ENCODE measurements around the gene BRD1. TPM values are rescaled to one million over a fixed set of nuclear protein-coding genes. Genes with fewer than 3 reads are reported as not detected.

The BRD1 gene
- total and polyA plus RNA-seq, 7 donors: 12.6 to 52.6 (median 31.1) TPM

GRCh38 chr22:49790912-49791311 is 36.8 kb downstream of the BRD1 start:
- TF ChIP-seq POLR2AphosphoS5 (IDR thresholded peaks at IDR 0.05): no peak
- TF ChIP-seq EP300 (IDR thresholded peaks at IDR 0.05): no peak
- no peak for TF ChIP-seq CTCF (IDR thresholded peaks at IDR 0.05)
- no peak for TF ChIP-seq POLR2A (IDR thresholded peaks at IDR 0.05)
- Histone ChIP-seq H3K27ac (peak overlapping the region in 3 of 4 donors; percentile 78 to 83 (median 80)), H3K4me3 (no peak overlapping the region), H3K27me3 (no peaks in the 10 kb centered on the region), H3K9me3 (no peaks in the 10 kb centered on the region), H3K4me1 (peaks cover 0 to 87% (median 76%) of the 10 kb centered on the region in 4 donors), H3K36me3 (peaks cover 5 to 63% (median 26%) of the 10 kb centered on the region in 4 donors)
- intact Hi-C loops (cut with DNase I): loop anchor here (5.0 to 10.0 kb wide), 2 partner anchors 36 to 124 kb away; partner anchors contain the start of genes ALG12, BRD1 and CRELD2
- WGBS, 2 donors: 88 to 90% methylated on average over 16 of the region's 16 CpGs
- DNase-seq: no peak

GRCh38 chr22:49789289-49790141 is 38.2 kb downstream of the BRD1 start:
- no peak for TF ChIP-seq EP300 (IDR thresholded peaks at IDR 0.05)
- TF ChIP-seq POLR2A (IDR thresholded peaks at IDR 0.05): no peak
- no peak for TF ChIP-seq POLR2AphosphoS5 (IDR thresholded peaks at IDR 0.05)
- no peak for TF ChIP-seq CTCF (IDR thresholded peaks at IDR 0.05)
- no peak for DNase-seq
- H3K27me3 ChIP-seq: no peaks in the 10 kb centered on the region
- H3K36me3 ChIP-seq: peaks cover 5 to 63% (median 24%) of the 10 kb centered on the region in 4 donors
- H3K9me3 ChIP-seq: no peaks in the 10 kb centered on the region
- no peak overlapping the region for H3K4me3 ChIP-seq
- WGBS, 2 donors: 66 to 81% methylated on average over 26 of the region's 26 CpGs
- H3K4me1 ChIP-seq: peaks cover 0 to 91% (median 88%) of the 10 kb centered on the region in 4 donors
- intact Hi-C loops (cut with DNase I): loop anchor here (5.0 to 10.0 kb wide), 3 partner anchors 38 to 415 kb away; partner anchors contain the start of genes ALG12, BRD1, CRELD2 and SELENOO
- H3K27ac ChIP-seq: peak overlapping the region; percentile 49 to 83 (median 79)

DNA sequence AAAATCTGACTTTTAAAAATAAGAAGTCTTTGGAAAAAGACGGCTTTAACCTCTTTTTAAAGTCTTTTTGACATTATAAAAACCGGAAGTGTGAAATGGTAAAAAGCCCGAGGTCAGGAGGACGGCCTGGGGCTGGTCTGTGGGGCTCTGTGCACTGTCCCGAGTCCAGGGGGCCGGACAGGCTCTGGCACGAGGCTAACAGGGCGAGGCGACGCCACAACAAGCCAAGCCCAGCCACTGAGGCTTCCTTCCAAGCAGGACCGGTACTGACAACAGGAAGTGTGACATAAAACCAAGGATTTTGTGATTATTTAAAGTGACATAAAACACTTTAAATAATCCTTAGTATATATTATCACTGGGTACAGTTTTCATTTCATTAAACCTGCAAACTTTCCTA is 39.2 kb downstream of the BRD1 start:
- H3K27me3 ChIP-seq: no peaks in the 10 kb centered on the region
- no peak overlapping the region for H3K4me3 ChIP-seq
- peaks cover 7 to 64% (median 32%) of the 10 kb centered on the region in 4 donors for H3K36me3 ChIP-seq
- intact Hi-C loops (cut with DNase I): loop anchor here (10.0 kb wide), 1 partner anchor 416 kb away; the partner anchor contains the start of gene SELENOO
- peak; percentile 85 for DNase-seq
- peak overlapping the region; percentile 49 to 83 (median 79) for H3K27ac ChIP-seq
- peaks cover 0 to 84% (median 79%) of the 10 kb centered on the region in 4 donors for H3K4me1 ChIP-seq
- peak in 2 of 4 donors; percentile 10 to 12 for TF ChIP-seq POLR2AphosphoS5 (IDR thresholded peaks at IDR 0.05)
- TF ChIP-seq CTCF (IDR thresholded peaks at IDR 0.05): no peak
- no peaks in the 10 kb centered on the region for H3K9me3 ChIP-seq
- 8 to 21% methylated on average over 11 of the region's 11 CpGs for WGBS, 2 donors

GRCh38 chr22:49787861-49788260 is 39.8 kb downstream of the BRD1 start:
- WGBS, 2 donors: 90 to 94% methylated on average over 10 of the region's 10 CpGs
- peaks cover 7 to 64% (median 37%) of the 10 kb centered on the region in 4 donors for H3K36me3 ChIP-seq
- no peak overlapping the region for H3K4me3 ChIP-seq
- H3K27ac ChIP-seq: peak overlapping the region in 3 of 4 donors; percentile 78 to 83 (median 80)
- intact Hi-C loops (cut with DNase I): loop anchor here (10.0 kb wide), 1 partner anchor 417 kb away; the partner anchor contains the start of gene SELENOO
- H3K9me3 ChIP-seq: no peaks in the 10 kb centered on the region
- TF ChIP-seq CTCF (IDR thresholded peaks at IDR 0.05) (no peak), POLR2AphosphoS5 (IDR thresholded peaks at IDR 0.05) (no peak), POLR2A (IDR thresholded peaks at IDR 0.05) (no peak), EP300 (IDR thresholded peaks at IDR 0.05) (no peak)
- no peaks in the 10 kb centered on the region for H3K27me3 ChIP-seq
- peaks cover 0 to 78% (median 73%) of the 10 kb centered on the region in 4 donors for H3K4me1 ChIP-seq
- no peak for DNase-seq

Measured in sigmoid colon (tissue), 7 donors.